ENCODE measurements around the gene ACTN4. TPM values are rescaled to one million over a fixed set of nuclear protein-coding genes. Genes with fewer than 3 reads are reported as not detected.

The ACTN4 gene
- total RNA-seq, 2 experiments from 2014 or later: 86.8 to 178 TPM

GRCh38 chr19:38713227-38713649 lies 65.8 kb downstream of the ACTN4 start:
- H3K36me3 ChIP-seq (ENCODE audit: insufficient read depth, low read length): peaks cover 55% of the 10 kb centered on the region
- POLR2A ChIA-PET: no interaction called here
- intact Hi-C loops (cut with micrococcal nuclease; ENCODE audit: unreplicated experiment): no loop called here
- H3K79me2 ChIP-seq (ENCODE audit: insufficient read depth, low read depth, low read length): no peaks in the 10 kb centered on the region
- no peaks in the 10 kb centered on the region for H3K4me1 ChIP-seq (ENCODE audit: insufficient read depth, low read length, poor library complexity, severe bottlenecking)
- H3K27ac ChIP-seq (ENCODE audit: low read depth, low read length, poor library complexity, severe bottlenecking): no peak overlapping the region
- no peaks in the 10 kb centered on the region for H3K9me3 ChIP-seq (ENCODE audit: low read length)
- no peak overlapping the region for H2AFZ ChIP-seq (ENCODE audit: low read length)
- CTCF ChIA-PET (ENCODE audit: unreplicated experiment): no interaction called here
- no TSS peak for BruUV-seq (replicated peaks)
- TF ChIP-seq EZH2phosphoT487 (IDR thresholded peaks at IDR 0.05; ENCODE audit: borderline replicate concordance, low read depth, low read length) (no peak), CTCF (conservative IDR thresholded peaks at IDR 0.05; ENCODE audit: low read length) (no peak)
- no peak overlapping the region for H3K4me2 ChIP-seq (ENCODE audit: low read length)
- H4K20me1 ChIP-seq (ENCODE audit: insufficient read depth, low read length): no peaks in the 10 kb centered on the region
- H3K4me3 ChIP-seq (ENCODE audit: low read depth, low read length, poor library complexity, severe bottlenecking): no peak overlapping the region
- DNase-seq (ENCODE audit: low spot score): no peak
- H3K9me2 ChIP-seq (ENCODE audit: insufficient read depth, low read length): no peaks in the 10 kb centered on the region

GRCh38 chr19:38713865-38714264 lies 66.4 kb downstream of the ACTN4 start:
- ChIA-PET POLR2A (no interaction called here), CTCF (ENCODE audit: unreplicated experiment) (no interaction called here)
- intact Hi-C loops (cut with micrococcal nuclease; ENCODE audit: unreplicated experiment): no loop called here

More at GRCh38 chr19:38713865-38714264, 66.4 kb downstream of the ACTN4 start:
- Histone ChIP-seq H3K4me2 (ENCODE audit: low read length) (no peak overlapping the region), H3K27ac (ENCODE audit: low read depth, low read length, poor library complexity, severe bottlenecking) (no peak overlapping the region), H4K20me1 (ENCODE audit: insufficient read depth, low read length) (no peaks in the 10 kb centered on the region), H3K79me2 (ENCODE audit: insufficient read depth, low read depth, low read length) (no peaks in the 10 kb centered on the region), H3K9me2 (ENCODE audit: insufficient read depth, low read length) (no peaks in the 10 kb centered on the region), H2AFZ (ENCODE audit: low read length) (no peak overlapping the region), H3K4me1 (ENCODE audit: insufficient read depth, low read length, poor library complexity, severe bottlenecking) (no peaks in the 10 kb centered on the region), H3K9me3 (ENCODE audit: low read length) (no peaks in the 10 kb centered on the region), H3K4me3 (ENCODE audit: low read depth, low read length, poor library complexity, severe bottlenecking) (no peak overlapping the region), H3K36me3 (ENCODE audit: insufficient read depth, low read length) (peaks cover 53% of the 10 kb centered on the region)
- no TSS peak for BruUV-seq (replicated peaks)
- DNase-seq (ENCODE audit: low spot score): no peak
- TF ChIP-seq CTCF (conservative IDR thresholded peaks at IDR 0.05; ENCODE audit: low read length) (no peak), EZH2phosphoT487 (IDR thresholded peaks at IDR 0.05; ENCODE audit: borderline replicate concordance, low read depth, low read length) (no peak)
